HS-5 (cell line): ENCODE measurements around the gene ATAD2B.
"Not testable (repeated sequence)": the region's sequence is repeated elsewhere in the genome, so short reads cannot be mapped to it uniquely, and the experiment has no call there.

Experiments
- DNase-seq: peaks from one replicate; pipeline ENCODE4 v3.0.0-alpha.2; 2012; ENCODE audit warnings: low read depth

The ATAD2B gene

DNA sequence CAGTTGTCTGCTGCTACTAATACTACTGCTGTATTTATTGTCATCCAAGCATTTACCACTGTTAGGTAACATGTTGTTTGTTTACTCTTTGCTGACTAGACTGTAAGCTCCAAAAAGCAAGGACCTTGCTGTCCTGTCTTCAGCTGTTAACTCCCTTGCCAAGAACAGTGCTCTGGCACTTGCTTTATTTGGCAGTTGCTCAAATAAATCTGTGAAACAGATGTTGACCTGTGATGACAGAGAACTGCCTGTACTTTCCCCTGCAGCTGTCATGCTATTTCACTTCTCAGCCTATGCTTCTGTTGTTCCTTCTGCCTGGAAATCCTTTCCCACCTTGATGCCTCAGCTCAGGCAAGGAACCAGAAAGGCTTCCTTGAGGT, 181.2 kb downstream of the ATAD2B start:
- DNase-seq: peak; percentile 5

DNA sequence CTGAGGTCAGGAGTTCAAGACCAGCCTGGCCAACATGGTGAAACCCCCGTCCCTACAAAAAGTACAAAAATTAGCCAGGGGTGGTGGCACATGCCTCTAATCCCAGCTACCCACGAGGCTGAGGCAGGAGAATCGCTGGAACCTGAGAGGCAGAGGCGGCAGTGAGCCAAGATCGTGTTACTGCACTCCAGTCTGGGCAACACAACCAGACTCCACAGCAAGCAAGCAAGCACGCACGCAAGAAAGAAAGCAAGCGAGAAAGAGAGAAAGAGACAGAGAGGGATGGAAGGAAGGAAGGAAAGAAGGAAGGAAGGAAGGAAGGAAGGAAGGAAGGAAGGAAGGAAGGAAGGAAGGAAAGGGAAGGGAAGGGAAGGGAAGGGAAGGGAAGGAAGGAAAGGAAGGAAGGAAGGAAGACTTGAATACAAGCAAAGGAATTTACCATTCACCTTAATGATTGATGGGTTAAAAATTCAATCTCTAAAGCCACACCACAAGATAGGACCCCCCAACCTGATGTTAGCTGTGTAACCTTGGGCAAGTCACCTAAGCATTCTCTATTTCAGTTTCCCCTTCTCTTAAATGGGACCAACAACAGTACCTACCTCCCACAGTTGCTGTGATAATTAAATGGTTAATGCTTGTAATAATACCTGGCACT, 181.7 kb downstream of the ATAD2B start:
- no peak for DNase-seq

DNA sequence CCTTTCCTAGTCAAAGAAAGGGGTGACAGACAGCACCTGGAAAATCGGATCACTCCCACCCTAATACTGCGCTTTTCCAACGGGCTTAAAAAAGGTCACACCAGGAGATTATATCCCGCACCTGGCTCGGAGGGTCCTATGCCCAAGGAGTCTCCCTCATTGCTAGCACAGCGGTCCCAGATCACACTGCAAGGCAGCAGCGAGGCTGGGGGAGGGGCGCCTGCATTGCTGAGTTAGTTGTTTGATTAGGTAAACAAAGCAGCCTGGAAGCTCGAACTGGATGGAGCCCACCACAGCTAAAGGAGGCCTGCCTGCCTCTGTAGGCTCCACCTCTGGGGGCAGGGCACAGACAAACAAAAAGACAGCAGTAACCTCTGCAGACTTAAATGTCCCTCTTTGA, 190.1 kb downstream of the ATAD2B start:
- DNase-seq: not testable (repeated sequence)

DNA sequence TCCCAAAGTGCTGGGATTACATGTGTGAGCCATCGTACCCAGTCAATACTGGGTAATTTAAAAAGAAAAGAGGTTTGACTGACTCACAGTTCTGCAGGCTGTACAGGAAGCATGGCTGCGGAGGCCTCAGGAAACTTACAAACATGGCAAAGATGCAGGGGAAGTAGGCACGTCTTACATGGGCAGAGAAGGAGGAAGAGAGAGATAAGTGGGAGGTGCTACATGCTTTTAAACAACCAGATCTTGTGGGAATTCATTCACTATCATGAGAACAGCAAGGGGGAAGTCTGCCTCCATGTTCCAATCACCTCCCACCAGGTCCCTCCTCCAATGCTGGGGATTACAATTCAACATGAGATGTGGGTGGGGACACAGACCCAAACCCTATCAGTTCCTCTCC, 192.5 kb downstream of the ATAD2B start:
- DNase-seq: no peak

DNA sequence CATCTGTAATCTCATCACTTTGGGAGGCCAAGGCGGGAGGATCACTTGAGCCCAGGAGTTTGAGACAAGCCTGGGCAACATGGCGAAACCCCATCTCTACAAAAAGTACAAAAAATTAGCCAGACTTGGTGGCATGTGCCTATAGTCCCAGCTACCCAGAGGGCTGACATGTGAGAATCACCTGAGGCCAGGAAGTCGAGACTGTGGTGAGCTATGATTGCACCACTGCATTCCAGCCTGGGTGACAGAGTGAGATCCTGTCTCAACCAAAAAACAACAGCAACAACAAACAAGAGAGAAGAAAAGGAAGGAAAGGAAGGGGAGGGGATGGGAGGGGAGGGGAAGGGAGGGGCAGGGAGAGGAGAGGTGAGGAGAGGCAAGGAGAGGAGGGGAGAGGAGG, 203.9 kb downstream of the ATAD2B start:
- not testable (repeated sequence) for DNase-seq

DNA sequence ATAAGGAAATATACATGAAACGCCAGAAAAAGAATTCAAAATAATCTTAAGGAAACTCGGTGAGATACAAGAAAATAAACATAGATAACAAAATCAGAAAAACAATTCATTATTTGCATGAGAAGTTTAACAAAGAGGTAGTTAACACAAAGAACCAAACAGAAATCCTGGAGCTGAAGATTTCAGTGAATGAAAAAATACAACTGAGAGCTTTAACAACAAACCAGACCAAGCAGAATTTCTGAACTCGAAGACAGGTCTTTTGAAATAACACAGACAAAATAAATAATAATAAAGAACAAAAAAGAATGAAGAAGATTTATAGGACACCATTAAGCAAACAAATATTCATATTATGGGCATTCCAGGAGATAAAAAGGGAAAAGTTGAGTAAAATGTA, 204.7 kb downstream of the ATAD2B start:
- DNase-seq: no peak

DNA sequence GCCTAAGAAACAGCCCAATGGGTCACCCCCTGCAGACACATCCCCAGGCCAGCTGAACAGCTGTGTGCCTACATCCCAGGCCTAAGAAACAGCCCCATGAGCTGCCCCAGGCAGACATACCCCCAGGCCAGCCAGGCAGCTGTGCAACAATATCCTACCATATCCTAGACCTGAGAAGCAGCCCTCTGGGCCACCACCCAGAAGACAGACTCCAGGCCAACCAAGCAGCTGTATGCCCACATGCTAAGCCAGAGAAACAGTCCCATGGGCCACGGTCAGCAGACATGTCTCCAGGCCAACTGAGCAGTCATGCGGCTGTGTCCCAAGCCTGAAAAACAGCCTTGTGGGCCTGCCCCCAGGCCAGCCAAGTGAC, 205.5 kb downstream of the ATAD2B start:
- DNase-seq: no peak

DNA sequence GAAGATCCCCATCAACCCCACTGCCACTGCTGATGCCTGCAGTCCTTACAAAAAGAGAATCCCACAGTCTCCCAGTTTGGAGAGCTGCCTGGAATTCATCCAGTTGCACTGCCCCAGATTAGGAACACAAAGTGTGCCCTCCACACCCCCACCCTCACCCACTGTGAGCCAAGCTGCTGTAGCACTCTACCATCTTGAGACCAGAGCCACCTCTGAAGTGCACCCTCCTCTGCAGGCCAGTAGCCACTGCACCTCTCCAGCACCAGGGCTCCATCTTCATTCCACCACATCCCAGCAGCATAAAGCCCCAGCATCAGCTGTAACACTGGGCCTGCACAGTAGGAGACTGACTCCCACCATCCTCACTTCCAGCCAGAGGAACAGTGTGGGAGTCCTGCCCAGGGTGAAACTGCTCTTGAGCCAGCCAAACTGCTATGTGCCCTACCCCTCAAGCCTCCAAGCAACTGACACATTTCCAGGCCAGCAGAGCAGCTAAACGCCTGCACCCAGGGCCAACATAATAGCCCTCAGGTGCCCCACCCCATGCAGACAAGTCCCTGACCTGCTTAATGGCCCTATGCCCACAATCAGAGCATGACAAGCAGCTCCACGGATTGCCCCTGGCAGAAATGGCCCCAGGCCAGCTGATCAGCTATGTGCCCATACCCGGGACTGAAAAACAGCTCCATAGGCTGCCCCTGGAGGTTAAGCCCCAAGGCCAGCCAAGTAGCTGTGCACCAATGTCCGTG, 206.0 kb downstream of the ATAD2B start:
- no peak for DNase-seq

DNA sequence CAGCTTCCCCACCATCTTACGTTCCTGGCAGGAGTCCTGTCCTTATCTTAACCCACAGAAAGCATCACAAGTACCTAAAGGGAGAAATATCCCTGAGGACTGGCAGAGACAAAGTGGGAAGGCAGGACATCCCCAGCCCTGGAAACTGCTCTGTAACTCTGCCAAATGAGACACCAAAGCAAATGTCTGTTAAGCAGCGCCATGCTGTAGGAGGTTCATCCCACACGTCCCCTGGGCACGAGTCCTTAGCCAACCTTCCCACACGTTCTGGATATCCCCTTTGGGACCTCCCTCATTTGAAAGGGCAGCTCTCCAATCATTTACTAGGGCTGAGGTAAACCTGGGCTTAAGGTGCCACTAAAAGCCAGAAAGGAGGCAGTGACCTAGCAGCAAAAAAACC, 207.2 kb downstream of the ATAD2B start:
- DNase-seq: no peak

DNA sequence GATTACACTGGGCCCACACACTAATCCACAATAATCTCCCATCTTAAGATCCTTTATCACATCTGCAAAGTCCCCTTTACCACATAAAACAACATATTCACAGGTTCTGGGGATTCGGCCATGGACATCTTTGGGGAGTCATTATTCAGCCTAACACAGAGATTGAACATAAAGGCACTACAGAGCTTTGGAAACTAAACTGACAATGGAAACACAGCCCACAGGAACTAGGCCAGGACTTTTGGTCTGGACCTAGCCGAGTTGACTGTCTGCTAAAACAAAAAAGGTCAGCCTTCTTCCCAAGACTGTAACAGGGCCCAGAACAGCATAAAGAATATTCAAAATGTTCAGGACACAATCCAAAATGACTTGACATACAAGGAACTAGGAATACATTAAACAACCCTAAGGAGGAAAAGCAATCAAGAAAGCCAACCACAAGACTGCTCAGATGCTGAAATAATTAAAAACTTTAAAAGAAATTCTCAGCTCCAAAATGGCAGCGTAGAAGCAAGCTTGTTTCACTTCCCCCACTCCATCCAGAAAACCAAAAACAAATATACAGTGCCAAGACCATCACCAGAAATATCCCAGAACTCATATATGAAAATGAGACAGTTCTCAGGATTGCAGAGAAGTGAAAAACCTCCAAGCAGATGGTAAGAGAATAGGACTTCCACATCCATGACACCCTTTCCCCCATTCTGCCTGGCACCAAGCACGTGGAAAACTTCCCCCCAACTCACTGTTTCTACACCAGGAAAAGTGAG, 207.8 kb downstream of the ATAD2B start:
- DNase-seq: no peak

DNA sequence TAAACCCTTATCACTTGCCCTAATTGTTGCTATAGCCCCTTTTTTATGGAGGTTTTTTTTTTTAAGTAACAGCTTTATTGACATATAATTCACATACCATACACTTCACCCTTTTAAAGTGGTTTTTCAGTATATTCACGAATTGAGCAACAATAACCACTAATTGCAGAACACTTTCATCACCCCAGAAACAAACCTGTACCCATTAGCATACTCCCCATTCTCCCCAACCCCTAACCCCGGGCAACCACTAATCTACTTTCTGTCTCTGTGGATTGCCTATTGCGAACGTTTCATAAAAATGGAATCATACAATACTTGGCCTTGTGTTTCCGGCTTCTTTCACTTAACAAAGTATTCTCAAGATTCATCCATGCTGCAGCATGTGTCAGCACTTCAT, 213.6 kb downstream of the ATAD2B start:
- no peak for DNase-seq

DNA sequence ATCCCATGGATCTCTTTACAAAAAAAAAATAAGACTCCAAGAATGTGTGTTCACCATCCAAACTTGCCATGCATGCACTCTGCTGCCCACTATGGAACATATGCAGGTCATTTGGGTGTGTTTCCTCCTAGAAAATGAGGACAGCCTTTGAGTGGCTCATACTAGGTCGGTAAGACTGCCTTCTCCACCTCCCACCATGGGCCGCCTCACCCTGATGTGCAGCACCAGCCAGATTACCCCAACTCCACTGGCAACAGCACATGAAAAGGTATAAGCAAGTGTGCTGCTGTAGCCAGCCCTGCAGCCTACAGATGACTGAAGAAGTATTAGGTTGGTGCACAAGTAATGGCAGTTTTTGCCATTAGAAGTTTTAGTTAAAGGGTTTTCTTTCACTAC, 214.2 kb downstream of the ATAD2B start:
- no peak for DNase-seq

DNA sequence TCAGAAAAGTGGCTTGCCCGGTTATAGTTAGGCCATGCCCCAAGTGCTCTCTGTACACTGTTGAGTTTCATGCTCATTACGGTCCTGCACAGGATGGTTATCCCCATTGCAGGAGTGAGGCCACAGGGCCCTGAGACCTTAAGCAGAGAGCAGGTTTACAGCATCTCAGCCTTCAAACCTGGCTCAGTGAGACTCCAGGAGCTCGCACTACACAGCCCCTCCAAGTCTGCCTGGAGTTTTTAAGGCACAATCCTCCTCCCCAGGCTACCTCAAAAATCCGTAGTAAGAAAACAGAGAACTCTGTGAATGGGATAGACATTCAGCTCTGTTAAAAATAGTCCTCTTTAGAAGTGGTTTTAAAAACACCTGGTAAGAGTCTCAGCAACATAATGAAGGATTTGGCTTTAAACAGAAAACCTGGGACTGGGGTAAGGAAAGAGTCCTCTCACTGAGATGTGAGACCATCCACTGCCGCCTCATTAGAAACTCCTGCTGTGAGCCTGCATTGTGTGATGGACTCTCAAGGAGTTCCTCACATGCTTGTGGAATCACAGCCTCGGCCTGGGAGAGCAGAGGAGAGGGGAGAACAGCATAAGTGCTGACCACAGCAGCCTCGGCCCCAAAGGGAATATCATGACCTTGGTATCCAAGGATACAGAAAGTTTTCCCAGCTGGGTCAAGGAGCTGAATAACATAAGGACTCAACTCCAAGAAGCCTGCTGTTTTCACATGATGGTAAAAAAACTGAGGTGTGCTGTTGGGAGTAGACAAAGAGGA, 214.8 kb downstream of the ATAD2B start:
- DNase-seq: no peak

DNA sequence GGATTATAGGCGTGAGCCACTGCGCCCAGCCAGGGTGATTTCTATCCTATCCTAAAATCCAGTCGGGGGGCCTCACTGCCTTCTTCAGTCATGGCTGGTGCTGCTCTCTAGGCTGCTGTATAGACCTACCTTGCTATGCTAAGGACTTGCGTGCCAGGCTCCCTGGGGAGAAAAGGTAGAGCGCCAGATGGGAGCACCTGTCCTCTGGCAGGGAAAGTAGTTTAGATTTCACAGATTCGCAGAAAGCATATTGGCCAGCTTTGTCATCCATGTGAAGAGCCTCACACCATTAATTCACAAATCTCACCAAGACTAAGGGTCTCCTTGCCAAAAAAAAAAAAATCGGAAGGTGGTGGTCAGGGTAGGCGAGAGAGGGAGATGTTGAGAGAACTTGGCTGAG, 217.6 kb downstream of the ATAD2B start:
- no peak for DNase-seq

DNA sequence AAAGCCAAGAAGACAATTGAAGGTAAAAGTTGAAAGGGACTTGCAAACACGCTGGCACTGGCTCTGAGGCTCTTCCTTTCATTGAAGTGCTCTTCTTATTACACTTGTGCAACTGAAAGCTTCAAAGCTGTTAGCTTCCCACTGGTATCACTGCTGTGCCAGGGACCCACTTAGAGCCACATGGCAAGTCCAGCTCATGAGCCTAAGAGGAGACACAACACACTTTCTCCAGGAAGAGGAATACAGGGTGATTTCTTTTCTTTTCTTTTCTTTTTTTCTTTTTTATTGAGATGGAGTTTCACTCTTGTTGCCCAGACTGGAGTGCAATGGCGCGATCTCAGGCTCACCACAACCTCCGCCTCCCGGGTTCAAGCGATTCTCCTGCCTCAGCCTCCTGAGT, 218.2 kb downstream of the ATAD2B start:
- DNase-seq: no peak

DNA sequence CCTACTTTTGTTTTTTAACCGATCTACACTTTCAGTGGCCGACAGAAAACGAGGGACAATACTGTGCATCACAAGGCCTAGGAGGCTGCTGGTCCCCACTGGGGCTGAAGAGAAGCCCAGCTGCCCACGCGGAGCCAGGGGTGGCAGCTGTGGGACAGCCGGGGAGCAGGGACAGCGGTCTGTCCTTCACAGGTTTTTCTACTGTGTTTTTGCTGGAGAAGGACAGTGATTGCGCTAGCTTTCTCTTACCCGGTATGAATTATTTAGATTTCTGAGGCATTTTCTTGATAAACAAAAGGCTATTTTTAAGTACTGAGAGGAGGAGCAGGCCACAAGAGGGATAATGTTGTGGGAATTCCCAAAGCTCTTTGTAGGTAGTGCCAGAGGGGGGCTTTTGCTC, 219.8 kb downstream of the ATAD2B start:
- DNase-seq: no peak

DNA sequence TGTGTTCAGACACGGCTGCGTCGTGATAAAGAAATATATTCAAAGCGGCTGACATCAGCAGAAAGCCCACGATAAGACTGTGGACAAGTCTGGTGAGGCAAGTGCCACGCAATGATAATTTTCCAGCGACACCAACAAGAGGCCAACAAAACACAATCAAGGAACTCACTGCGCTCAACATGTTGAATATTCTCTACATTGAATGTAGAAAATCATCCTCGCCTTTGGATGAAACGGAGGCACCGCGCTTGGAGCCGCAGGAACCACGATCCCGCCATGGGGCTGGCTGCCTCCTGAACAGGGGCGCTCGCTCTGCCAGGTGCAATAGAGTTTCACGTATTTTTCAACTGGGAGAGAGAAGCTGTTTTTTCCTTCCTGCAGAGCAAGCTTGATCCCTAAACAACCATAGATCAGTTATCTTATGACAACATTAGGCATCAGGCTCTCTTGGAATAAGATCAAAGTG, 220.3 kb downstream of the ATAD2B start:
- DNase-seq: no peak

DNA sequence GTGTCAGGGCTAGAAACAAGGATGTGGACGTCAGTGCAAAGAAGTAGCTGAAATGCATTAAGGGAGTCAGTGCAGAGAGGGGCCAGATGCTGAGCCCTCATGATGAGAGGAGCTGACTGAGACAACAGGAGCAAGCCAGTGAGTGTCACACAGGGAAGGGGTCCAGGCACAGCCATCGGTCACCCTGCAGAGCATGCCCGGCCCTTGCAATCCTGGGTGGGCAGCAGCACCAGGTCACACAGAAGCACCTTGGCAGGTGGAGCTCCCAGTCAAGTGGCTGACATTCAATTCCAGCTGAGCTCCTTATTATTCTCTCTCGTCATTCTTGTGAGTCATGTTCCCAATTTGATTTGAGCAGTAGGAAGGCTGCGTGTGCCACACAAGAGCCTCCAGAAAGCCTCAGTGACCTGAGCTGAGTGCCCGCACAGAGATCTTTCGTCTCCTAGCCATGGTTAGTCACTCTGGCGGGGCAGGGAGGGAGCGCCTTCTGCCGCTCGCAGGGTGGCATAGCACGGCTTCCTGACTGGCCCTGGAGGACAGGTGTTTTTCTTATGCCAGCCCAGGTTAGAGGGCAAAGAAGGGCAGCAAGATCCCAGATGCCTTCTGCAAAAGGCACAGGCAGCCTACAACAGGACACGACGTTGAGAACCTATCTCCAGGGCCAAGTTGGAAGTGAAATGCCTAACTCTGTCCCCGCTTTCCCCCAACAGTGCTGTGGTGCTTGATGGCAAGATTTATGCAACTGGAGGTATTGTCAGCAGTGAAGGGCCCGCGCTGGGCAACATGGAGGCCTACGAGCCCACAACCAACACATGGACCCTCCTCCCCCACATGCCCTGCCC, 220.9 kb downstream of the ATAD2B start:
- DNase-seq: no peak

DNA sequence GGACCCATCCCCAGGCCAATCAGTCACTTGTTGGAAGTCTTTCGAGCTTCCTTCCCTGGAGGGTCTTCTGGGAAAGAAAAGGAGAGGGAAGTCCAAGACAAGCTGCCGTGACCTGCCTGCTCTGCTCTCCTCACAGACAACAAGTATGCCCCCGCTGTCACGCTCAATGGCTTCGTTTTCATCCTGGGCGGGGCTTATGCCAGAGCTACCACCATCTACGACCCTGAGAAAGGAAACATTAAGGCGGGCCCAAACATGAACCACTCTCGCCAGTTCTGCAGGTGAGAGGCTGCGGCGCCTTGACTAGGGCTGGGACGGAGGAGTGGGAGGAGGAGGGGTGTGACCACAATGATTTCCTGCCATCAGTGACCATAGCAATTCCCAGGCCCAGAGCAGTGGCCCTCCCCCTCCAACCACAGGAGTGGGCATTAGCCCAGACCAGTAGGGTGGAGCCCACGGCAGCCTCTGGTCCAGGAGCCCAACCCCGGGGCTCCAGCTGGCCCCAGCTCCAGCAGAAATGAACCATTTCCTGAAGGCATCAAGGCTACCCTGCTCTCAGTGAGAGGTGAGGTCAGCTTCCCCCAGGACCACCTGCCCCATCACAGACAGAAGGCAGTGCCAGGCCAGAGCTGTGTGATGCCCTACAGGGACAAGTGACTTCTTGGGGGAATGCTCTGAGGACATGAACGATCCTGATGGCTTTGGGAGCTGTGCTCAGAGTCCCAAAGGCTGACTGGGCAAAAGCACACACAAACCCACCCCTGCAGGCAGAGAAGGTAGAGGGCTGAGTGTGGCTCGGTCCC, 223.1 kb downstream of the ATAD2B start:
- DNase-seq: no peak

DNA sequence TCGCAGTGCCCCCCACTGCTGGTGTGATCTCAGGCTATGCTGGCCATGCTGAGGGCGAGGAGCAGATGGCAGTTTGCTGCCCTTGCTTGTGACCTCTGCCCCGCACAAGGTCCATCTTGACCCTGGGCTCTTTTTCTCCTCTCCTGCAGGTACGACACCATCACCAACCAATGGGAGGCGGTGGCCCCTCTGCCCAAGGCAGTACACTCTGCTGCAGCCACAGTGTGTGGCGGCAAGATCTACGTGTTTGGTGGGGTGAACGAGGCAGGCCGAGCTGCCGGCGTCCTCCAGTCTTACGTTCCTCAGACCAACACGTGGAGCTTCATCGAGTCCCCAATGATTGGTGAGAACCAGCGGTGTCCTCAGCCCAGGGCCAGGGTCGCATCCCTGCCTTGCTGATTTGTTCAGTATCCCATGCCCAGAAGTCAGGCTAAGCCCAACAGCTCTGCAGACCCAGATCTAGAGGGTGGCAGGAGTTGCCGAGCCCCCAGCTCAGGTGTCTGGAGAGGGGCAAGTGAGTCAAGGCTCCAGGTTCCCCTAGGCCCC, 223.8 kb downstream of the ATAD2B start:
- DNase-seq: no peak
